ENCODE data around the gene MCAT.
"Not testable (repeated sequence)": the region's sequence is repeated elsewhere in the genome, so short reads cannot be mapped to it uniquely, and the experiment has no call there.

MCAT gene

DNA sequence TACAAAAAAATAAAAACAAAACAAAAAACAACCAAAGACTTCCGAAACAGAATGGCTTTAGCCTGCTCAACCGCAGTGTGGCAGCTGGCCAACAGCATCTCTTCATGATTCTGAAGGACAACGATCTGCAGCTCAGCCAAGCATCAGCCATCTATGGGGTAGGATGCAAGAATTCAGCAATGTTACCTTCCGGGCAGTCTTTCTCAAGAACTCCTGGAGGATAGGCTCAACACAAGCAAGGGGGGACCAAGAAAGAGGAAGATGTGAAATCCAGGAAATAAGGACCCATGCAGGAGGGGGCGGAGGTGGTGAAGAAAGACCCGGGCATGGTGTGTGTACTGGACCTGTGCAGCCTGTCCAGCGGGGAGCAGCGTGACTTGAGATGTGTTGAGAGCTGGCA lies 4.6 kb upstream of the MCAT start:
- no peak for DNase-seq (ENCODE audit: low read depth)
- H3K4me3 ChIP-seq (ENCODE audit: low read depth, low read length) = no peak overlapping the region
- TF ChIP-seq, protein P1, sequence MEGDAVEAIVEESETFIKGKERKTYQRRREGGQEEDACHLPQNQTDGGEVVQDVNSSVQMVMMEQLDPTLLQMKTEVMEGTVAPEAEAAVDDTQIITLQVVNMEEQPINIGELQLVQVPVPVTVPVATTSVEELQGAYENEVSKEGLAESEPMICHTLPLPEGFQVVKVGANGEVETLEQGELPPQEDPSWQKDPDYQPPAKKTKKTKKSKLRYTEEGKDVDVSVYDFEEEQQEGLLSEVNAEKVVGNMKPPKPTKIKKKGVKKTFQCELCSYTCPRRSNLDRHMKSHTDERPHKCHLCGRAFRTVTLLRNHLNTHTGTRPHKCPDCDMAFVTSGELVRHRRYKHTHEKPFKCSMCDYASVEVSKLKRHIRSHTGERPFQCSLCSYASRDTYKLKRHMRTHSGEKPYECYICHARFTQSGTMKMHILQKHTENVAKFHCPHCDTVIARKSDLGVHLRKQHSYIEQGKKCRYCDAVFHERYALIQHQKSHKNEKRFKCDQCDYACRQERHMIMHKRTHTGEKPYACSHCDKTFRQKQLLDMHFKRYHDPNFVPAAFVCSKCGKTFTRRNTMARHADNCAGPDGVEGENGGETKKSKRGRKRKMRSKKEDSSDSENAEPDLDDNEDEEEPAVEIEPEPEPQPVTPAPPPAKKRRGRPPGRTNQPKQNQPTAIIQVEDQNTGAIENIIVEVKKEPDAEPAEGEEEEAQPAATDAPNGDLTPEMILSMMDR (IDR thresholded peaks at IDR 0.05; ENCODE audit: control insufficient read depth, extremely low read depth, insufficient read depth) = no peak

DNA sequence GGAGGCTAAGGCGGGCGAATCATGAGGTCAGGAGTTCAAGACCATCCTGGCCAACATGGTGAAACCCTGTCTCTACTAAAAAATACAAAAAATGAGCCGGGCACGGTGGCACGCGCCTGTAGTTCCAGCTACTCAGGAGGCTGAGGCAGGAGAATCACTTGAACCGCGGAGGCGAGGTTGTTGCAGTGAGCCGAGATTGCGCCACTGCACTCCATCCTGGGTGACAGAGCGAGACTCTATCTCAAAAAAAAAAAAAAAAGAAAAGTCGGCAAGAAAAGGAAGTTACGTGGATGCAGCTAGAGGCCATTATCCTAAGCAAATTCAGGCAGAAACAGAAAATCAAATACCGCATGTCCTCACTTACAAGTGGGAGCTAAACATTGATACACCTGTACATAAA lies 3.1 kb upstream of the MCAT start:
- DNase-seq (ENCODE audit: low read depth); H3K4me3 ChIP-seq (ENCODE audit: low read depth, low read length): not testable (repeated sequence)

DNA sequence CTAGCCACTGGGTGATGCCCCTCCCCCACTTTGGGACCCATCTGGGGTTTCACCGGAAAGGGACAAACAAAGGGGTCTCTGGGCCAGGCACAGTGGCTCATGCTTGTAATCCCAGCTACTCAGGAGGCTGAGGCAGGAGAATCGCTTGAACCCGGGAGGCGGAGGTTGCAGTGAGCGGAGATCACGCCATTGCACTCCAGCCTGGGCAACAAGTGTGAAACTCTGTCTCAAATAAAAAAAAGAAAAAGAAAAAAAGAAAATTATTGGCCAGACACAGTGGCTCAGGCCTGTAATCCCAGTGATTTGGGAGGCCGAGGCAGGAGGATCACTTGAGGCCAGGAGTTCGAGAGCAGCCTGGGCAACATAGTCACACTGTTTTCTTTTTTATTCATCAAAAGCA lies 2.2 kb upstream of the MCAT start:
- peak overlapping the region; percentile 26 for H3K4me3 ChIP-seq (ENCODE audit: low read depth, low read length)
- DNase-seq (ENCODE audit: low read depth) = not testable (repeated sequence)

GRCh38 chr22:43144949-43145348 lies 1.8 kb upstream of the MCAT start:
- DNase-seq (ENCODE audit: low read depth) = peak; percentile 93
- H3K4me3 ChIP-seq (ENCODE audit: low read depth, low read length) = peak overlapping the region; percentile 26

DNA sequence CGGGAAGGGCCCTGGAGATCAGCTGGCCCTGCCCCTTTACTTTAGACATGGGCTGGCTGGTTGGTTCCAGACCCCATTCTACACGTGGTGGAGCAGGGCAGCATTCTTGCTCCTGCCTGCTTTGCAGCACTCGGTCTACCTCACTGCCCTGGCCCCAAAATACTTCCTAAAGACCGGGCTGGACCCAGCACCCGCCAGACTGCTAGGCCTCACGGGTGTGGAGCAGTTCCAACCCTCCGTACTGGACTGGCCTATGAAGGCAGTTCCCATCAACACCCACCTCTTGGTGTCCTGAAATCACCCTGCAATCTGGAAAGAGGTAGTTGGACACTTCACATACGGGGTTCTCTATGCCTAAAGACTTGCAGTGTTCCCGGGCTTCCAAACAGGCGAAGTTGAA lies 6.4 kb downstream of the MCAT start:
- no peak for DNase-seq (ENCODE audit: low read depth)
- no peak overlapping the region for H3K4me3 ChIP-seq (ENCODE audit: low read depth, low read length)
- TF ChIP-seq, protein P1 (IDR thresholded peaks at IDR 0.05; ENCODE audit: control insufficient read depth, extremely low read depth, insufficient read depth) = no peak

More at GRCh38 chr22:43144949-43145348, 1.8 kb upstream of the MCAT start:
- TF ChIP-seq, protein P1 (IDR thresholded peaks at IDR 0.05; ENCODE audit: control insufficient read depth, extremely low read depth, insufficient read depth) = no peak

DNA sequence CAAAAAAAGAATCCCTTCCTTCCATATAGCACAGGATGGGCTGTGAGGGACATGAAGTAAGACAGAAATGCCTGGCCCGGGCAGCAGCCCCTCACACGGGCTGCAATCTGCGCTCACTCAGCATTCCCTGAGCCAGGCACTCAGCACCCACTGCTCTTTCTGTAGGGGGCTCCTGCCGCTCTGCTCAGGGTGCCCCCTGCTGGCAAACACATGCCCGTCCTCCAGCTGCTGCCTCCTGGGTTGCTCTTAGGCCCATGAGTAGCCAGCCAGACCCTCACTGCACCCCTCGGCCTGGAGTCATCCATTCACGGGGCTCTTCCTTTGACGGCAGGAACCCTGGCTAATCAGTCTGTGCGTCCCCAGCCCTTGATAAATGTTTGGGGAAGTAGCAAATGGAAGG lies 6.9 kb downstream of the MCAT start:
- DNase-seq (ENCODE audit: low read depth) = no peak
- TF ChIP-seq, protein P1 (IDR thresholded peaks at IDR 0.05; ENCODE audit: control insufficient read depth, extremely low read depth, insufficient read depth) = peak; percentile 52

GRCh38 chr22:43135565-43135964 lies 7.6 kb downstream of the MCAT start:
- DNase-seq (ENCODE audit: low read depth) = no peak
- no peak overlapping the region for H3K4me3 ChIP-seq (ENCODE audit: low read depth, low read length)
- TF ChIP-seq, protein P1 (IDR thresholded peaks at IDR 0.05; ENCODE audit: control insufficient read depth, extremely low read depth, insufficient read depth) = no peak

More for the DNA sequence above, 6.9 kb downstream of the MCAT start:
- no peak overlapping the region for H3K4me3 ChIP-seq (ENCODE audit: low read depth, low read length)

GRCh38 chr22:43134553-43134952 lies 8.6 kb downstream of the MCAT start:
- no peak overlapping the region for H3K4me3 ChIP-seq (ENCODE audit: low read depth, low read length)
- TF ChIP-seq, protein P1 (IDR thresholded peaks at IDR 0.05; ENCODE audit: control insufficient read depth, extremely low read depth, insufficient read depth) = no peak
- DNase-seq (ENCODE audit: low read depth) = no peak
